Germinal center (tissue), 1 donor: ENCODE results near the gene NELFE.

Experiments
- DNase-seq: peaks from one replicate; pipeline ENCODE4 v3.0.0; 2012; ENCODE audit warnings: mixed read lengths, low spot score

The NELFE gene

GRCh38 chr6:31972709-31973350, 14.1 kb upstream of the NELFE start:
- DNase-seq, result no peak

- peak; percentile 97 for DNase-seq
Observed at GRCh38 chr6:31971993-31972708, 13.4 kb upstream of the NELFE start, which contains the start of gene DXO. Gene DXO, minus strand, starts transcription at chr6:31972138. Its CDS starts 463 bp downstream, at chr6:31971675.

- DNase-seq, result no peak
Observed at GRCh38 chr6:31971279-31971992, 12.7 kb upstream of the NELFE start.

GRCh38 chr6:31970604-31971271, 12.0 kb upstream of the NELFE start:
- no peak for DNase-seq

- no peak for DNase-seq
Observed at GRCh38 chr6:31969712-31970603, 11.2 kb upstream of the NELFE start.

GRCh38 chr6:31968791-31969711, 10.3 kb upstream of the NELFE start:
- no peak for DNase-seq

- DNase-seq, result no peak
Observed at GRCh38 chr6:31968326-31968725, 9.6 kb upstream of the NELFE start.

GRCh38 chr6:31967926-31968320, 9.2 kb upstream of the NELFE start:
- no peak for DNase-seq

- no peak for DNase-seq
Observed at GRCh38 chr6:31966997-31967925, 8.5 kb upstream of the NELFE start.

- DNase-seq, result no peak
Observed at GRCh38 chr6:31966506-31966905, 7.7 kb upstream of the NELFE start.

- DNase-seq, result no peak
Observed at GRCh38 chr6:31965700-31966099, 6.9 kb upstream of the NELFE start.

- DNase-seq, result no peak
Observed at GRCh38 chr6:31963921-31964320, 5.2 kb upstream of the NELFE start.

- DNase-seq, result no peak
Observed at GRCh38 chr6:31961616-31962015, 2.8 kb upstream of the NELFE start.

- no peak for DNase-seq
Observed at GRCh38 chr6:31958412-31958740, 395 bp downstream of the NELFE start.

GRCh38 chr6:31956796-31957195, 2.0 kb downstream of the NELFE start:
- no peak for DNase-seq

GRCh38 chr6:31954511-31954910, 4.3 kb downstream of the NELFE start:
- no peak for DNase-seq

- DNase-seq, result no peak
Observed at GRCh38 chr6:31952890-31953289, 5.9 kb downstream of the NELFE start.

- no peak for DNase-seq
Observed at GRCh38 chr6:31952140-31952805, 6.5 kb downstream of the NELFE start.
